Stomach (tissue), 9 donors: ENCODE results near the gene TBC1D5. TPM values are rescaled to one million over a fixed set of nuclear protein-coding genes. Genes with fewer than 3 reads are reported as not detected.
"Not testable (repeated sequence)": the region's sequence is repeated elsewhere in the genome, so short reads cannot be mapped to it uniquely, and the experiment has no call there.

Experiments used
- DNase-seq, 2 donors: peaks; one replicate each; pipeline versions ENCODE4 v3.0.0 to v3.0.0-alpha.2; 2013 to 2019
- H3K27ac ChIP-seq, 5 donors: fragments of 200-600 bp in 4 of 5; sonication (generic) in 4 of 5; one replicate each; pipeline ENCODE4 v1.5.1; 2013 to 2019; ENCODE audit warnings: mild to moderate bottlenecking in 1 of 5, moderate library complexity in 1 of 5
- H3K27me3 ChIP-seq, 3 donors: fragments of 200-600 bp; sonication (generic); one replicate each; pipeline ENCODE4 v1.5.1; 2017 to 2019; ENCODE audit warnings: mixed run types in 1 of 3
- H3K36me3 ChIP-seq, 4 donors: fragments of 200-600 bp; sonication (generic); 1 replicate in 3 of 4; 2 replicates in 1 of 4; pipeline ENCODE4 v1.5.1; 2016 to 2019
- H3K4me1 ChIP-seq, 4 donors: fragments of 200-600 bp; sonication (generic); one replicate each; pipeline ENCODE4 v1.5.1; 2016 to 2019
- H3K4me3 ChIP-seq, 4 donors: fragments of 200-600 bp; sonication (generic) in 3 of 4; one replicate each; pipeline ENCODE4 v1.5.1; 2016 to 2019; ENCODE audit warnings: mild to moderate bottlenecking in 1 of 4
- H3K9me3 ChIP-seq, 4 donors: fragments of 200-600 bp; sonication (generic); one replicate each; pipeline ENCODE4 v1.5.1; 2016 to 2019
- EP300 ChIP-seq: sonication (generic); formaldehyde crosslinking; IDR thresholded peaks from one replicate; pipeline ENCODE4 v1.6.1; 2017; ENCODE audit warnings: antibody characterized with exemption
- POLR2A ChIP-seq, 4 donors: fragments of 450-650 bp; IDR thresholded peaks; one replicate each; pipeline ENCODE4 v1.6.1; 2016; ENCODE audit warnings: antibody characterized with exemption in 4 of 4, control low read depth in 2 of 4, mild to moderate bottlenecking in 1 of 4, moderate library complexity in 1 of 4
- POLR2AphosphoS5 ChIP-seq, 3 donors: sonication (generic); formaldehyde crosslinking; IDR thresholded peaks; one replicate each; pipeline ENCODE4 v1.6.1; 2016; ENCODE audit warnings: antibody characterized with exemption in 3 of 3
- WGBS, 5 donors: extraction: QIAGEN DNeasy Blood & Tissue Kit in 3 of 5; methylation state at CpG; one replicate each; pipeline versions ENCODE4 v1.1.5 to v1.1.7; 2013 to 2018; 5-methylcytosine and 5-hydroxymethylcytosine counted together
- intact Hi-C: fragments of 100-400 bp; cut with DNase I; formaldehyde crosslinking; loops from one replicate; pipeline ENCODE4 v1.15.1; 2023; ENCODE audit warnings: low total_unique reads
- polyA plus RNA-seq, 3 donors: library from polyadenylated mRNA; stranded (reverse); fragments of 200-250 nt; gene quantifications; one replicate each; pipeline ENCODE4 v1.2.3, GENCODE V29; 2013
- total RNA-seq, 5 donors: library from RNA; depleted of rRNA; stranded (reverse); fragments of >200 nt; gene quantifications; one replicate each; pipeline versions ENCODE4 v1.1.0 to v1.2.3, GENCODE V29; 2014 to 2016
- TF ChIP-seq, protein P1 (sequence below), 7 experiments: fragments of 450-650 bp in 4 of 7; fragments of 200-600 bp in 3 of 7; sonication (generic) in 3 of 7; IDR thresholded peaks; one replicate each; pipeline ENCODE4 v1.5.1; 2016 to 2019; ENCODE audit warnings: antibody characterized with exemption in 7 of 7, control low read depth in 2 of 7, mild to moderate bottlenecking in 1 of 7
- donor health status: healthy with polysubstance abuse.
- donor health status: Bipolar disorder and iron deficiency.
- donor health status: healthy.

Gene TBC1D5
- total and polyA plus RNA-seq, 8 donors: 4.7 to 75.1 (median 32.0) TPM

DNA sequence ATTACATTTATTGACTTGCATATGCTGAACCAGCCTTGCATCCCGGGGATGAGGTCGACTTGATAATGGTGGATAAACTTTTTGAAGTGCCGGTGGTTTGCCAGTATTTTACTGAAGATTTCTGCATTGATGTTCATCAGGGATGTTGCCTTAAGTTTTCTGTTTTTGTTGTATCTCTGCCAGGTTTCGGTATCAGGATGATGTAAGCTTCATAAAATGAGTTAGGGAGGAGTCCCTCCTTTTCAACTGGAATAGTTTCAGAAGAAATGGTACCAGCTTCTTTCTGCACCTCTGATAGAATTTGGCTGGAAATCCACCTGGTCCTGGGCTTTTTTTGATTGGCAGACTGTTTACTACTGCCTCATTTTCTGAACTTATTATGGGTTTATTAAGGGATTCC is 250.8 kb downstream of the TBC1D5 start:
- Histone ChIP-seq H3K4me1 (no peaks in the 10 kb centered on the region), H3K4me3 (no peak overlapping the region), H3K36me3 (peaks cover 0 to 10% (median 3%) of the 10 kb centered on the region in 4 donors), H3K27me3 (no peaks in the 10 kb centered on the region), H3K27ac (no peak overlapping the region), H3K9me3 (peaks cover 0 to 21% (median 7%) of the 10 kb centered on the region in 4 donors)
- no peak for DNase-seq
- intact Hi-C loops: no loop called here
- no peak for TF ChIP-seq EP300
- TF ChIP-seq POLR2A (IDR thresholded peaks at IDR 0.05): no peak
- no peak for TF ChIP-seq POLR2AphosphoS5 (IDR thresholded peaks at IDR 0.05)
- TF ChIP-seq, protein P1, sequence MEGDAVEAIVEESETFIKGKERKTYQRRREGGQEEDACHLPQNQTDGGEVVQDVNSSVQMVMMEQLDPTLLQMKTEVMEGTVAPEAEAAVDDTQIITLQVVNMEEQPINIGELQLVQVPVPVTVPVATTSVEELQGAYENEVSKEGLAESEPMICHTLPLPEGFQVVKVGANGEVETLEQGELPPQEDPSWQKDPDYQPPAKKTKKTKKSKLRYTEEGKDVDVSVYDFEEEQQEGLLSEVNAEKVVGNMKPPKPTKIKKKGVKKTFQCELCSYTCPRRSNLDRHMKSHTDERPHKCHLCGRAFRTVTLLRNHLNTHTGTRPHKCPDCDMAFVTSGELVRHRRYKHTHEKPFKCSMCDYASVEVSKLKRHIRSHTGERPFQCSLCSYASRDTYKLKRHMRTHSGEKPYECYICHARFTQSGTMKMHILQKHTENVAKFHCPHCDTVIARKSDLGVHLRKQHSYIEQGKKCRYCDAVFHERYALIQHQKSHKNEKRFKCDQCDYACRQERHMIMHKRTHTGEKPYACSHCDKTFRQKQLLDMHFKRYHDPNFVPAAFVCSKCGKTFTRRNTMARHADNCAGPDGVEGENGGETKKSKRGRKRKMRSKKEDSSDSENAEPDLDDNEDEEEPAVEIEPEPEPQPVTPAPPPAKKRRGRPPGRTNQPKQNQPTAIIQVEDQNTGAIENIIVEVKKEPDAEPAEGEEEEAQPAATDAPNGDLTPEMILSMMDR (IDR thresholded peaks at IDR 0.05): no peak
- 78 to 91% (median 88%) methylated on average over 4 of the region's 4 CpGs for WGBS, 5 donors

DNA sequence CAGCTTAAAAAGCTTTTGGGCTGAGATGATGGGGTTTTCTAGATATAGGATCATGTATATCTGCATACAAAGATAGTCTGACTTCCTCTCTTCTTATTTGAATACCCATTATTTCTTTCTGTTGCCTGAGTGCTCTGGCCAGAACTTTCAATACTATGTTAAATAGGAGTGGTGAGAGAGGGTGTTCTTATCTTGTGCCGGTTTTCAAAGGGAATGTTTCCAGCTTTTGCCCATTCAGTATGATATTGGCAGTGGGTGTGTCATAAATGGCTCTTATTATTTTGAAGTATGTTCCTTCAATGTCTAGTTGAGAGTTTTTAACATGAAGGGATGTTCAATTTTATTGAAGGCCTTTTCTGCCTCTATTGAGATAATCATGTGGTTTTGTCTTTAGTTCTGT is 251.2 kb downstream of the TBC1D5 start:
- H3K9me3 ChIP-seq: peaks cover 0 to 21% (median 7%) of the 10 kb centered on the region in 4 donors
- intact Hi-C loops, H3K4me1 ChIP-seq, DNase-seq, H3K27ac ChIP-seq, H3K27me3 ChIP-seq, H3K36me3 ChIP-seq, H3K4me3 ChIP-seq: not testable (repeated sequence)
- 50 to 89% (median 65%) methylated on average over 1 of the region's 1 CpG for WGBS, 5 donors

DNA sequence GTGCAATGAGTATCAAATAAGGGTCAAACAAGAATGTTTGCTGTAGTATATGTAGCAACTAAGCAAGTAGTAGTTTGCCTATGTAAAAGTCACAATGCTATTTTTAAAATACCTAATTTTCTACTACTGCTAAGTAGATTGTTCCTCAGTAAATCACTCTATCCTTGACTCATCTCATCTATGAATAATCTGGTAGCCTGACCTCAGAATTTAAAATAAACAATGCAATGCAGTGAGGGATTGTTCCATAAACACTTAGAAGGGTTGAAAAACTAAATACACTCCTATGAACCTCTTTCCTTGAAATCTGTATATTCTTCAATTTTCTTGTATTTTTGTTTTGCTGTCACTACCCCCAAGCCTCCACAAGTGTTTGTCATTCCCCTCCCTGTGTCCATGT is 253.3 kb downstream of the TBC1D5 start:
- Histone ChIP-seq H3K27ac (no peak overlapping the region), H3K36me3 (peaks cover 0 to 4% (median 2%) of the 10 kb centered on the region in 4 donors), H3K9me3 (peaks cover 0 to 21% (median 7%) of the 10 kb centered on the region in 4 donors), H3K4me1 (no peaks in the 10 kb centered on the region), H3K27me3 (no peaks in the 10 kb centered on the region), H3K4me3 (no peak overlapping the region)
- no peak for DNase-seq
- intact Hi-C loops: no loop called here
- TF ChIP-seq POLR2AphosphoS5 (IDR thresholded peaks at IDR 0.05) (no peak), POLR2A (IDR thresholded peaks at IDR 0.05) (no peak), EP300 (no peak)
- TF ChIP-seq, protein P1 (IDR thresholded peaks at IDR 0.05): no peak

DNA sequence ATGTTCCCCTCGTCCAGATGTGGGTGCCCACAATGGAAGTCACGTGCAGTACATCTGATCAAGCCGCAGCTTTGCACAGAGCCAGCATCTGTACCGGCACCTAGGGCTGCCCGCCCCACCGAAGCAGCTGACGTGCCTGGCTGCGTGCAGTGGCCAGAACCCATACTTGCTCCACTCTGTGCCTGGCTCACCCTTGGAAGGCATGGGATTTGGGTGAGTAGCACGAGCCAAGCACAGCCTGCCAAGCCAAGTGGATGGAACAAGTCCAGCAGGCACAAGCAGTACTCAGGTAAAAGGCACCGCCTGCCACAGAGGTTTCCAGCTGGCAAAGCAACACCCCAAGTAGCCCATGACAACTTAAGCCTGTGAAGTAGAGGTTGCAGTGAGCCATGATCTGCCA is 261.3 kb downstream of the TBC1D5 start:
- Histone ChIP-seq H3K27me3 (no peaks in the 10 kb centered on the region), H3K4me1 (no peaks in the 10 kb centered on the region), H3K27ac (no peak overlapping the region), H3K36me3 (peaks cover 0 to 17% (median 10%) of the 10 kb centered on the region in 4 donors), H3K4me3 (no peak overlapping the region), H3K9me3 (no peaks in the 10 kb centered on the region)
- peak in 1 of 3 donors; percentile 24 for TF ChIP-seq POLR2AphosphoS5 (IDR thresholded peaks at IDR 0.05)
- TF ChIP-seq, protein P1 (IDR thresholded peaks at IDR 0.05): no peak
- peak in 1 of 2 donors; percentile 91 for DNase-seq
- WGBS, 5 donors: 53 to 76% (median 71%) methylated on average over 7 to 10 of the region's 10 CpGs
- intact Hi-C loops: no loop called here

DNA sequence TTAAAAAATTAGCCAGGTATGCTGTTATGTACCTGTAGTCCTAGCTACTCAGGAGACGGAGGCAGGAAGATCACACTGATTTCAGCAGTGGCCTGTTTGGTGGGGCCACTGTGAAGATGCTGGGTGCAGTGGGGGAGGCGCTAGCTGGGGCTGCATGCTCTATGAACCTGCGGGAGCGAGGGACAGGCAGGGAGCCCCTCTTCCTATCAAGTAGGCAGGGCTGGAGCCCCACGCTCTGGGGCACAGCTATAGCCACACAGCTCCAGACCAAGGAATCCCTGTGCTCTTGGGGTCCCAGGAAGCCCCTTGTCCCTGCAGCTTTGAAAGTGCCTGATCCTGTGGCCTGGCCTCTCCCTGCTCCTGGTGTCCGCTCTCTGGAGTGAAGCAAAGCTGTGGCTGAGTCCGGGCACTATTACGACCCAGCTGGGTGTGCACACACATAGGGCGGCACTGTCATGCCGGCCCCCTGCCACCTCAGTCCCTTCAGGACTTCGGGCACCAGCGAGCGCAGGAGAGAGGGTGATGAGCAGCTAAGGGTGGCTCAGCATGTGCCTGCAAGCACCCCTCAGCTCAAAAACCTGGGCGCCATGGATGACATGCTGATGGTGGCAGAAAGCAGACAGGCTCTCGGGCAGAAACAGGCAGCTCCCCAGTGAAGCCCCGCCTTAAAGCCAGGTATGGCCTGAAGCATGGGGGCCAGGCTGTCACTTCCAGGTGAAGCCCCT is 262.6 kb downstream of the TBC1D5 start:
- TF ChIP-seq POLR2A (IDR thresholded peaks at IDR 0.05) (no peak), POLR2AphosphoS5 (IDR thresholded peaks at IDR 0.05) (no peak), EP300 (no peak)
- TF ChIP-seq, protein P1 (IDR thresholded peaks at IDR 0.05): no peak
- H3K4me3 ChIP-seq: no peak overlapping the region
- intact Hi-C loops: no loop called here
- no peak for DNase-seq
- H3K36me3 ChIP-seq: peaks cover 0 to 17% (median 10%) of the 10 kb centered on the region in 4 donors
- no peak overlapping the region for H3K27ac ChIP-seq
- no peaks in the 10 kb centered on the region for H3K27me3 ChIP-seq
- no peaks in the 10 kb centered on the region for H3K9me3 ChIP-seq
- H3K4me1 ChIP-seq: no peaks in the 10 kb centered on the region
- WGBS, 5 donors: 91 to 99% (median 98%) methylated on average over 13 to 16 of the region's 16 CpGs
